Natural killer cell (primary cell): Measurements from ENCODE around the gene LIN37. TPM values are rescaled to one million over a fixed set of nuclear protein-coding genes. Genes with fewer than 3 reads are reported as not detected.

Source experiments
- ATAC-seq, 3 donors: fragments of 150-1000 bp in 2 of 3; fragments of 200-7000 bp in 1 of 3; cut with Tn5 transposase; 1 replicate in 1 of 3; 2 replicates in 2 of 3; pipeline ENCODE4 v1.10.0; 2021; ENCODE audit warnings: mild to moderate bottlenecking in 2 of 3, moderate library complexity in 2 of 3
- DNase-seq, 2 donors: peaks; one replicate each; pipeline versions ENCODE4 v3.0.0 to v3.0.0-alpha.2; 2013 to 2021; ENCODE audit warnings: mixed read lengths in 1 of 2
- H3K27ac ChIP-seq: one replicate; pipeline ENCODE4 v1.5.1; 2013; ENCODE audit warnings: mild to moderate bottlenecking, low read length
- H3K27me3 ChIP-seq: one replicate; pipeline ENCODE4 v1.6.1; 2013; ENCODE audit warnings: low read length; ENCODE audit not compliant: control insufficient read depth, insufficient read depth
- H3K36me3 ChIP-seq: one replicate; pipeline ENCODE4 v1.6.1; 2013; ENCODE audit warnings: low read length; ENCODE audit not compliant: control insufficient read depth, insufficient read depth
- H3K4me1 ChIP-seq: one replicate; pipeline ENCODE4 v1.6.1; 2013; ENCODE audit warnings: low read length; ENCODE audit not compliant: control insufficient read depth, insufficient read depth
- H3K4me3 ChIP-seq: one replicate; pipeline ENCODE4 v1.5.1; 2013; ENCODE audit warnings: low read length
- H3K9me3 ChIP-seq: one replicate; pipeline ENCODE4 v1.6.1; 2013; ENCODE audit warnings: low read length; ENCODE audit not compliant: control insufficient read depth, insufficient read depth
- H3K27ac Mint-ChIP-seq, 2 donors: one replicate each; pipeline ENCODE4 v1.8.0; 2022; ENCODE audit warnings: mild to moderate bottlenecking in 2 of 2, mixed read lengths in 2 of 2, moderate library complexity in 1 of 2
- H3K27me3 Mint-ChIP-seq, 2 donors: one replicate each; pipeline ENCODE4 v1.8.0; 2022; ENCODE audit warnings: low read depth in 2 of 2, mixed read lengths in 2 of 2
- H3K36me3 Mint-ChIP-seq: one replicate; pipeline ENCODE4 v1.8.0; 2022; ENCODE audit warnings: mixed read lengths
- H3K4me1 Mint-ChIP-seq, 2 donors: one replicate each; pipeline ENCODE4 v1.8.0; 2022; ENCODE audit warnings: mixed read lengths in 2 of 2
- H3K4me3 Mint-ChIP-seq: one replicate; pipeline ENCODE4 v1.8.0; 2022; ENCODE audit warnings: mild to moderate bottlenecking, moderate library complexity, mixed read lengths
- H3K9me3 Mint-ChIP-seq, 2 donors: one replicate each; pipeline ENCODE4 v1.8.0; 2022; ENCODE audit warnings: mixed read lengths in 2 of 2
- WGBS: methylation state at CpG from one replicate; pipeline ENCODE4 v1.1.7; 2013; ENCODE audit warnings: missing lambda C conversion rate; ENCODE audit not compliant: insufficient coverage; 5-methylcytosine and 5-hydroxymethylcytosine counted together
- intact Hi-C: fragments of 100-400 bp; cut with micrococcal nuclease; formaldehyde crosslinking; loops from one replicate; pipeline ENCODE4 v1.14.2; 2022
- total RNA-seq, 4 donors: library from RNA; stranded (reverse); fragments of 120-200 nt in 1 of 4; gene quantifications; one replicate each; pipeline versions ENCODE4 v1.2.3 to v1.2.4, GENCODE V29; 2013 to 2022
- TF ChIP-seq, protein P1 (sequence below): fragments of 200-600 bp; IDR thresholded peaks from one replicate; pipeline ENCODE4 v1.8.0; 2022; ENCODE audit warnings: antibody characterized with exemption

LIN37 gene
- total RNA-seq, 3 donors from 2014 or later (not counting 1 experiment from before 2014, with no cell fraction given): 16.7 to 22.1 (median 18.2) TPM

DNA sequence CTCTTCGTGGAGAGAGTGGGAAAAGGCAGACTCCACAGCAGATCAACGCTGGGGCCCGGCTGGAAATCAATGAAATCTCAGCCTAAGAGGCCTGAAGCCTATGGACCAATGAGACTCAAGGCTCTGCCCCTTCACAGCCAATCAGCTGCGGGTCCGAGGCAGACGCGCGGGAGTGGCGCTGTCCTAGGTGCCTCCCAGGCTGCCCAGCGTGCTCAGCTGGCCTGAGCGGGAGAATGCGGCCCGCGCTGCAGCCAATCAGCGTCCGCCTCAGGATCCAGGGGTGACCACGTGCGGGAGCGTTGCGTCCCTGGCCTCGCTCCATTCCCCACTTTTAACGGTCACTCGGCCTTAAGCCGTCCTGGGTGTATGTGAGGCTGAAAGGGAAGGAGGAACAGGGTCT is 44.2 kb upstream of the LIN37 start, which contains the start of gene ZBTB32:
TSS of gene ZBTB32 (plus strand) at position 341 of the 400 bp plus-strand sequence. CDS start 10,069 bp downstream, outside the sequence.
- 47% methylated on average over 24 of the region's 24 CpGs for WGBS
- H3K27me3 Mint-ChIP-seq: peaks cover 4 to 7% of the 10 kb centered on the region in 2 donors
- DNase-seq (no peak), ATAC-seq (no peak)
- Histone ChIP-seq H3K4me1 (peaks cover 14% of the 10 kb centered on the region), H3K4me3 (no peak within 1 kb of the TSS), H3K9me3 (no peaks in the 10 kb centered on the region), H3K27ac (no peak within 1 kb of the TSS), H3K36me3 (no peaks in the 10 kb centered on the region), H3K27me3 (no peaks in the 10 kb centered on the region)
- peaks cover 8 to 10% of the 10 kb centered on the region in 2 donors for H3K4me1 Mint-ChIP-seq
- TF ChIP-seq, protein P1, sequence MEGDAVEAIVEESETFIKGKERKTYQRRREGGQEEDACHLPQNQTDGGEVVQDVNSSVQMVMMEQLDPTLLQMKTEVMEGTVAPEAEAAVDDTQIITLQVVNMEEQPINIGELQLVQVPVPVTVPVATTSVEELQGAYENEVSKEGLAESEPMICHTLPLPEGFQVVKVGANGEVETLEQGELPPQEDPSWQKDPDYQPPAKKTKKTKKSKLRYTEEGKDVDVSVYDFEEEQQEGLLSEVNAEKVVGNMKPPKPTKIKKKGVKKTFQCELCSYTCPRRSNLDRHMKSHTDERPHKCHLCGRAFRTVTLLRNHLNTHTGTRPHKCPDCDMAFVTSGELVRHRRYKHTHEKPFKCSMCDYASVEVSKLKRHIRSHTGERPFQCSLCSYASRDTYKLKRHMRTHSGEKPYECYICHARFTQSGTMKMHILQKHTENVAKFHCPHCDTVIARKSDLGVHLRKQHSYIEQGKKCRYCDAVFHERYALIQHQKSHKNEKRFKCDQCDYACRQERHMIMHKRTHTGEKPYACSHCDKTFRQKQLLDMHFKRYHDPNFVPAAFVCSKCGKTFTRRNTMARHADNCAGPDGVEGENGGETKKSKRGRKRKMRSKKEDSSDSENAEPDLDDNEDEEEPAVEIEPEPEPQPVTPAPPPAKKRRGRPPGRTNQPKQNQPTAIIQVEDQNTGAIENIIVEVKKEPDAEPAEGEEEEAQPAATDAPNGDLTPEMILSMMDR: no peak
- no peak within 1 kb of the TSS for H3K27ac Mint-ChIP-seq
- H3K4me3 Mint-ChIP-seq: no peak within 1 kb of the TSS
- no peaks in the 10 kb centered on the region for H3K9me3 Mint-ChIP-seq
- intact Hi-C loops: loop anchor here (5.0 kb wide), 1 partner anchor 43 kb away; the partner anchor contains the start of genes LIN37, PSENEN and U2AF1L4
- H3K36me3 Mint-ChIP-seq: no peaks in the 10 kb centered on the region

DNA sequence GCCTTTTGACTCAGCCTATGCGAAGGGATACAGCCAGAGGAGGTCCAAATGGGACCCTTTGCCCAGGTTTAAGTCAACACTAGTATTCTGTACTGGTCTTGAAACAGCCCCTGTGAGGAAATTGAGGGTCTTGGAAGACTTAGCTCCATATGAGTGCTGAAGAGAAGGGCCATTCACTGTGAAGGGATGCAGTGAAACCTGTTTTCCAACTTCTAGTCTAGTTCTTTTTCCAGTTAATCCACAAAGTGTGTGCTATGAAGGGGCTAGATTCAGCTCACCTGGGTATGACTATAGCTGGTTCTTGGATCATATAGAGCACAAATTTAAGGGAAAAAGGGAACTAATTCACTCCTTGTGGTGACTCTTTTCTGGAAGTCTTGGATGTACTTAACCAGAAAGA is 40.0 kb upstream of the LIN37 start:
- TF ChIP-seq, protein P1: no peak
- peaks cover 13% of the 10 kb centered on the region for H3K4me1 ChIP-seq
- Mint-ChIP-seq H3K36me3 (no peaks in the 10 kb centered on the region), H3K9me3 (no peaks in the 10 kb centered on the region), H3K4me1 (no peaks in the 10 kb centered on the region), H3K27me3 (no peaks in the 10 kb centered on the region), H3K27ac (no peak overlapping the region), H3K4me3 (no peak overlapping the region)
- no peaks in the 10 kb centered on the region for H3K27me3 ChIP-seq
- H3K27ac ChIP-seq: no peak overlapping the region
- intact Hi-C loops: no loop called here
- H3K36me3 ChIP-seq: no peaks in the 10 kb centered on the region
- H3K9me3 ChIP-seq: no peaks in the 10 kb centered on the region
- DNase-seq (no peak), ATAC-seq (no peak)
- no peak overlapping the region for H3K4me3 ChIP-seq
- WGBS: 94% methylated on average over 1 of the region's 1 CpG

DNA sequence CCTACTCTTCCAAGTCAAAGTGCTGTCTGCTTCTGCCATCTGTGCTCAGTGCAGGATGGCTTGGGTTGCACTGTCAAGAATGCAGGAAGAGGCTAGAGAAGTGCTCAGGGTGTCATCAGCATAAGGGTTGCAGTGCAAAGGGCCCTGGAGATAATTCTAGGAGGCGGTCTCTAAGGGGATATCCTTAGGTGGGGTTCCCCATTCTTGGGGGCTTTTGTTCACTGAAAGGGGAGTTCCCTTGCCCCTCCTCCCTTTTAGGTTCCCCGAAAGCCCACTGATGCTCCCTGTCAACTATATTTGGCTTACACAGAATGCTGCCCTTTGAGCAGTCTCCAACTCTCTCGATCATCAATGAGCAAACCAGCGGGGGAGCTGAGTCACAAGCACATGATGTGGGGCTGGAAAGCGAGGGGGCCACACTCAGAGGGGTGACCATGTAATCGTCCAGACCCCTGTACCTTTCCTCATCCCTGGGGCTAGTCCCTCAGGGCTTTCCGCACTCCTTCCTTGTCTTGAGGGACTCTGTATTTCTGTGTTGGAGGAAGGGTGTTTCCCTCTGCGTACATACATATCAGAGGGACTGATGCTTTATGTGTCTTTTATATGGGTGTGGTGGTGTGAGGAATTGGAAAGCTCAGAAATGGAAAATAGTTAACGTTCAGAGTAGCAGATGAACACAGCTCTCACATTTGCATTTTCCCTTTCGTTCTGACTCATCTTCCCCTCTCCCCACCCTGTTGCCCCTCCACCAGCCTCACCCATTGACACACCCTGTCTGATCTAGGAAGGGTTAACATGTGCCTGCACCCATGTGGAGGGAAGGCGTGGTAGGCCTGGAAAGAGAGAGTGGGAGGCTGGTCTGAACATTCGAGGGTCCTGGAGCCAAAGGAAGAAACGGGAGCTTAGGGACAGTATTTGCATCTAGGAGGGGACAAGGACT is 37.3 kb upstream of the LIN37 start:
- no peak overlapping the region for H3K4me3 ChIP-seq
- TF ChIP-seq, protein P1: no peak
- no peaks in the 10 kb centered on the region for H3K27me3 Mint-ChIP-seq
- no peaks in the 10 kb centered on the region for H3K36me3 Mint-ChIP-seq
- peak overlapping the region; percentile 65 for H3K27ac ChIP-seq
- H3K4me3 Mint-ChIP-seq: no peak overlapping the region
- no peaks in the 10 kb centered on the region for H3K9me3 Mint-ChIP-seq
- H3K27me3 ChIP-seq: no peaks in the 10 kb centered on the region
- intact Hi-C loops: no loop called here
- peak in 1 of 2 donors; percentile 55 for DNase-seq
- peaks cover 29% of the 10 kb centered on the region for H3K4me1 ChIP-seq
- peaks cover 1 to 12% of the 10 kb centered on the region in 2 donors for H3K4me1 Mint-ChIP-seq
- WGBS: 64% methylated on average over 13 of the region's 13 CpGs
- no peaks in the 10 kb centered on the region for H3K36me3 ChIP-seq
- H3K27ac Mint-ChIP-seq: no peak overlapping the region
- ATAC-seq: no peak
- H3K9me3 ChIP-seq: no peaks in the 10 kb centered on the region
